Measurements from ENCODE around the gene SPARCL1. TPM values are rescaled to one million over a fixed set of nuclear protein-coding genes. Genes with fewer than 3 reads are reported as not detected.

SPARCL1 gene
- total and polyA plus RNA-seq, 2 donors (not counting 3 experiments of a cell fraction or from before 2014, with no cell fraction given) = not detected

- no peak overlapping the region for H3K4me2 ChIP-seq (ENCODE audit: insufficient read depth, low read length)
- no peak for TF ChIP-seq EZH2 (IDR thresholded peaks at IDR 0.05; ENCODE audit: borderline replicate concordance, low read depth, low read length, severe bottlenecking)
- TF ChIP-seq CTCF (IDR thresholded peaks at IDR 0.05; ENCODE audit: extremely low read depth in 1 of 2, insufficient read depth in 1 of 2, low read depth in 1 of 2, low read length in 2 of 2) = peak; percentile 18 to 30
- no peak overlapping the region for H3K4me3 ChIP-seq (replicated peaks in 1 of 3; ENCODE audit: insufficient read depth in 1 of 3, low read depth in 1 of 3, low read length in 3 of 3)
- ChIA-PET POLR2A (no interaction called here), CTCF (interaction anchor here (0.7 to 7.1 kb wide), 21 partner anchors 9 to 315 kb away, joined by 3 to 165 read pairs (median 4); partner anchors contain the start of genes HSD17B11 and NUDT9)
- no TSS peak for BruUV-seq (replicated peaks)
- no peaks in the 10 kb centered on the region for H3K79me2 ChIP-seq (ENCODE audit: control insufficient read depth, insufficient read depth, low read length)
- FAIRE-seq (no peak), DNase-seq (ENCODE audit: low read depth, low spot score) (peak; percentile 53)
- no peaks in the 10 kb centered on the region for H3K9me1 ChIP-seq (replicated peaks; ENCODE audit: control insufficient read depth, extremely low read depth, insufficient read depth, low read length)
- dilution Hi-C loops (cut with MboI; ENCODE audit: extremely low pct_ligation_motif_present, low sequenced_read_pairs) (no loop called here), intact Hi-C loops (cut with micrococcal nuclease) (loop anchor here (1.0 to 5.0 kb wide), 4 partner anchors 91 to 314 kb away; no protein-coding TSS in a partner anchor)
- no peaks in the 10 kb centered on the region for H3K9me3 ChIP-seq (replicated peaks; ENCODE audit: control insufficient read depth, insufficient read depth, low read length)
- H3K9ac ChIP-seq (replicated peaks; ENCODE audit: extremely low read depth, insufficient read depth, low read length) = no peak overlapping the region
- H3K27ac ChIP-seq (ENCODE audit: insufficient read depth, low read depth, low read length) = no peak overlapping the region
- H3K36me3 ChIP-seq (ENCODE audit: control insufficient read depth in 2 of 2, extremely low read depth in 1 of 2, insufficient read depth in 2 of 2, low read length in 2 of 2) = no peaks in the 10 kb centered on the region
- no peak overlapping the region for H2AFZ ChIP-seq (ENCODE audit: low read depth, low read length)
- H3K4me1 ChIP-seq (ENCODE audit: control insufficient read depth, extremely low read depth, insufficient read depth, low read length) = no peaks in the 10 kb centered on the region
- no peaks in the 10 kb centered on the region for H3K27me3 ChIP-seq (ENCODE audit: control insufficient read depth in 2 of 2, insufficient read depth in 2 of 2, low read length in 2 of 2)
- H4K20me1 ChIP-seq (replicated peaks; ENCODE audit: control insufficient read depth, extremely low read depth, insufficient read depth, low read length) = no peaks in the 10 kb centered on the region
Measured at GRCh38 chr4:87465739-87466366, 63.3 kb downstream of the SPARCL1 start.

DNA sequence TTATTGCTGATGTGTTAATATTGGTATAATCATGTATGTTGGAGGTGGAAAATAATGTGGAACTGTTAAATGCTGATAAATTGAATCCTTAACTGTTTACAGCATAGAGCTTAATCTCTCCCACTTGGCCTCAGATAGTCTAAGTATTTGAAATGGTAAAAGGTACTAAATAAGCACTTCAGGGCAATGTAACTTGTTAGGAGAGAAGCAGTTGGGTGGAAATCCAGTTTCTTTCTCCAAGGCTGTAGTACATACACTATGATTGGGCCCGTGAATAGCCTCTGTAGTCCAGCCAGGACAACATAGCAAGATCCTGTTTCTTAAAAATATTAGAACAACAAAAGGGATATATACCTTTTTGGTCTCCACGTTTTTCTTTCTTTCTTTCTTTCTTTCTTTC, 67.1 kb downstream of the SPARCL1 start:
- H4K20me1 ChIP-seq (replicated peaks; ENCODE audit: control insufficient read depth, extremely low read depth, insufficient read depth, low read length) = no peaks in the 10 kb centered on the region
- no peaks in the 10 kb centered on the region for H3K9me1 ChIP-seq (replicated peaks; ENCODE audit: control insufficient read depth, extremely low read depth, insufficient read depth, low read length)
- H3K9me3 ChIP-seq (replicated peaks; ENCODE audit: control insufficient read depth, insufficient read depth, low read length) = no peaks in the 10 kb centered on the region
- H2AFZ ChIP-seq (ENCODE audit: low read depth, low read length) = no peak overlapping the region
- dilution Hi-C loops (cut with MboI; ENCODE audit: extremely low pct_ligation_motif_present, low sequenced_read_pairs) (no loop called here), intact Hi-C loops (cut with micrococcal nuclease) (no loop called here)
- no peaks in the 10 kb centered on the region for H3K27me3 ChIP-seq (ENCODE audit: control insufficient read depth in 2 of 2, insufficient read depth in 2 of 2, low read length in 2 of 2)
- POLR2A ChIA-PET = no interaction called here
- no peaks in the 10 kb centered on the region for H3K79me2 ChIP-seq (ENCODE audit: control insufficient read depth, insufficient read depth, low read length)
- no peak overlapping the region for H3K9ac ChIP-seq (replicated peaks; ENCODE audit: extremely low read depth, insufficient read depth, low read length)
- TF ChIP-seq FOS (IDR thresholded peaks at IDR 0.05; ENCODE audit: borderline replicate concordance, insufficient read depth, low read length) = no peak
- TF ChIP-seq POLR2A (IDR thresholded peaks at IDR 0.05; ENCODE audit: low read depth, low read length) = no peak
- TF ChIP-seq POLR2AphosphoS5 (IDR thresholded peaks at IDR 0.05; ENCODE audit: insufficient read depth, low read depth, low read length) = no peak
- no peak for TF ChIP-seq MAX (IDR thresholded peaks at IDR 0.05; ENCODE audit: insufficient read depth, insufficient read length)
- no peak for TF ChIP-seq GATA2 (IDR thresholded peaks at IDR 0.05; ENCODE audit: insufficient read depth, insufficient read length, low read depth, low read length)
- no peak for TF ChIP-seq MYC (IDR thresholded peaks at IDR 0.05; ENCODE audit: low read depth, low read length)
- TF ChIP-seq JUN (IDR thresholded peaks at IDR 0.05; ENCODE audit: borderline replicate concordance, insufficient read depth, insufficient read length, low read depth) = no peak
- TF ChIP-seq EZH2 (IDR thresholded peaks at IDR 0.05; ENCODE audit: borderline replicate concordance, low read depth, low read length, severe bottlenecking) = no peak
- no peak for TF ChIP-seq CTCF (IDR thresholded peaks at IDR 0.05; ENCODE audit: extremely low read depth in 1 of 2, insufficient read depth in 1 of 2, low read depth in 1 of 2, low read length in 2 of 2)
- H3K36me3 ChIP-seq (ENCODE audit: control insufficient read depth in 2 of 2, extremely low read depth in 1 of 2, insufficient read depth in 2 of 2, low read length in 2 of 2) = peaks cover 0 to 3% of the 10 kb centered on the region in 2 experiments
- FAIRE-seq (no peak), DNase-seq (ENCODE audit: low read depth, low spot score) (no peak)
- no peak overlapping the region for H3K4me3 ChIP-seq (replicated peaks in 1 of 3; ENCODE audit: insufficient read depth in 1 of 3, low read depth in 1 of 3, low read length in 3 of 3)
- CTCF ChIA-PET = interaction anchor here (1.2 kb wide), 1 partner anchor 108 kb away, joined by 4 read pairs; no protein-coding TSS in a partner anchor
- no peaks in the 10 kb centered on the region for H3K4me1 ChIP-seq (ENCODE audit: control insufficient read depth, extremely low read depth, insufficient read depth, low read length)
- H3K4me2 ChIP-seq (ENCODE audit: insufficient read depth, low read length) = no peak overlapping the region
- H3K27ac ChIP-seq (ENCODE audit: insufficient read depth, low read depth, low read length) = no peak overlapping the region
- no TSS peak for BruUV-seq (replicated peaks)

Data from endothelial cell of umbilical vein (primary cell).